ENCODE measurements around the gene PCBP4. TPM values are rescaled to one million over a fixed set of nuclear protein-coding genes. Genes with fewer than 3 reads are reported as not detected.
A peak's percentile ranks its signal among the peaks of the same experiment; 100 is the strongest.

PCBP4 gene
- total RNA-seq: 10 to 100 TPM; 31.3 to 44.7 (median 37.7) TPM

GRCh38 chr3:51967384-51968169 lies at the start of gene PCBP4:
Gene PCBP4, minus strand, starts transcription at chr3:51967454. Its CDS starts 6,214 bp downstream, at chr3:51961240.
- peak within 1 kb of the TSS; percentile 84 to 97 (median 90) for H3K27ac ChIP-seq
- H3K4me3 ChIP-seq: peak within 1 kb of the TSS; percentile 63 to 97 (median 86)
- peak; percentile 31 to 80 (median 71) for DNase-seq
- H3K36me3 ChIP-seq: no peaks in the 10 kb centered on the region
- peaks cover 0 to 29% (median 7%) of the 10 kb centered on the region in 4 donors for H3K4me1 ChIP-seq
- TF ChIP-seq POLR2A (IDR thresholded peaks at IDR 0.05) (peak in 1 of 2 donors; percentile 23), CTCF (IDR thresholded peaks at IDR 0.05) (no peak)
- no peaks in the 10 kb centered on the region for H3K9me3 ChIP-seq
- H3K27me3 ChIP-seq: no peaks in the 10 kb centered on the region

- Histone ChIP-seq H3K27ac (no peak overlapping the region), H3K9me3 (no peaks in the 10 kb centered on the region), H3K4me1 (no peaks in the 10 kb centered on the region), H3K4me3 (no peak overlapping the region), H3K27me3 (no peaks in the 10 kb centered on the region), H3K36me3 (no peaks in the 10 kb centered on the region)
- TF ChIP-seq POLR2A (IDR thresholded peaks at IDR 0.05) (no peak), CTCF (IDR thresholded peaks at IDR 0.05) (no peak)
- no peak for DNase-seq
These were observed 48.4 kb upstream of the PCBP4 start for GRCh38 chr3:52015438-52016228.

- no peaks in the 10 kb centered on the region for H3K27me3 ChIP-seq
- TF ChIP-seq POLR2A (IDR thresholded peaks at IDR 0.05) (no peak), CTCF (IDR thresholded peaks at IDR 0.05) (peak in 1 of 6 experiments; percentile 7)
- no peaks in the 10 kb centered on the region for H3K4me1 ChIP-seq
- no peak for DNase-seq
- no peaks in the 10 kb centered on the region for H3K9me3 ChIP-seq
- H3K27ac ChIP-seq: no peak overlapping the region
- no peak overlapping the region for H3K4me3 ChIP-seq
- no peaks in the 10 kb centered on the region for H3K36me3 ChIP-seq
These were observed 47.4 kb upstream of the PCBP4 start for GRCh38 chr3:52014613-52015012.

GRCh38 chr3:52013802-52014598 lies 46.7 kb upstream of the PCBP4 start:
- Histone ChIP-seq H3K9me3 (no peaks in the 10 kb centered on the region), H3K27me3 (no peaks in the 10 kb centered on the region), H3K4me3 (no peak overlapping the region), H3K4me1 (no peaks in the 10 kb centered on the region), H3K36me3 (no peaks in the 10 kb centered on the region), H3K27ac (no peak overlapping the region)
- no peak for TF ChIP-seq POLR2A (IDR thresholded peaks at IDR 0.05)
- TF ChIP-seq CTCF (IDR thresholded peaks at IDR 0.05): no peak
- DNase-seq: no peak

- Histone ChIP-seq H3K4me1 (no peaks in the 10 kb centered on the region), H3K4me3 (no peak overlapping the region), H3K9me3 (no peaks in the 10 kb centered on the region), H3K27ac (no peak overlapping the region), H3K27me3 (no peaks in the 10 kb centered on the region), H3K36me3 (no peaks in the 10 kb centered on the region)
- DNase-seq: no peak
- TF ChIP-seq CTCF (IDR thresholded peaks at IDR 0.05) (no peak), POLR2A (IDR thresholded peaks at IDR 0.05) (no peak)
These were observed 45.4 kb upstream of the PCBP4 start for GRCh38 chr3:52012699-52013098.
